Testis (tissue), 2 donors: ENCODE data around the gene ING1.

ENCODE experiments used
- POLR2A ChIP-seq: fragments of 450-650 bp; IDR thresholded peaks from one replicate; pipeline ENCODE4 v1.6.1; 2017; ENCODE audit warnings: antibody characterized with exemption, mild to moderate bottlenecking, moderate library complexity
- TF ChIP-seq, protein P1 (sequence below), 3 experiments: fragments of 450-650 bp in 2 of 3; fragments of 200-600 bp in 1 of 3; sonication (generic) in 1 of 3; IDR thresholded peaks; one replicate each; pipeline ENCODE4 v1.5.1; 2016 to 2019; ENCODE audit warnings: antibody characterized with exemption in 3 of 3, mild to moderate bottlenecking in 2 of 3, moderate library complexity in 1 of 3

DNA sequence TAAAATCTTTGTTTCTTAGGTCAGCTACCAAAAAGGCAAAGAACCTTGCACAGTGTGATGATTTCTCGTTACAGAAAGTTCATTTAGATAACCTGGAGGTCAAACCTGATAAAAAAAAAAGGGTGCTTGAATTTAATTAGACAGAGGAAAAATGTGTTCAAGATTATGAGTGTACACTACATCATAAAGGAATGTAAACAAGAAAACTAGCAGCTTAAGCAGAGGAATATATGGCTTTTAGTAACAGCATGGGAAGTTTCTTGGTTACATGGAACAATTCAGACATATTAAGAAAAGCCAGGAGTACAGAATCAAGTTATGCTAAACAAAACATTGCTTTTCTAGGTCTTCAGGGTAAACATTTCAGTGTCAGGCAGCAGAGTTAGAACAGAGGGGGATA is 32.9 kb downstream of the ING1 start:
- TF ChIP-seq, protein P1, sequence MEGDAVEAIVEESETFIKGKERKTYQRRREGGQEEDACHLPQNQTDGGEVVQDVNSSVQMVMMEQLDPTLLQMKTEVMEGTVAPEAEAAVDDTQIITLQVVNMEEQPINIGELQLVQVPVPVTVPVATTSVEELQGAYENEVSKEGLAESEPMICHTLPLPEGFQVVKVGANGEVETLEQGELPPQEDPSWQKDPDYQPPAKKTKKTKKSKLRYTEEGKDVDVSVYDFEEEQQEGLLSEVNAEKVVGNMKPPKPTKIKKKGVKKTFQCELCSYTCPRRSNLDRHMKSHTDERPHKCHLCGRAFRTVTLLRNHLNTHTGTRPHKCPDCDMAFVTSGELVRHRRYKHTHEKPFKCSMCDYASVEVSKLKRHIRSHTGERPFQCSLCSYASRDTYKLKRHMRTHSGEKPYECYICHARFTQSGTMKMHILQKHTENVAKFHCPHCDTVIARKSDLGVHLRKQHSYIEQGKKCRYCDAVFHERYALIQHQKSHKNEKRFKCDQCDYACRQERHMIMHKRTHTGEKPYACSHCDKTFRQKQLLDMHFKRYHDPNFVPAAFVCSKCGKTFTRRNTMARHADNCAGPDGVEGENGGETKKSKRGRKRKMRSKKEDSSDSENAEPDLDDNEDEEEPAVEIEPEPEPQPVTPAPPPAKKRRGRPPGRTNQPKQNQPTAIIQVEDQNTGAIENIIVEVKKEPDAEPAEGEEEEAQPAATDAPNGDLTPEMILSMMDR (IDR thresholded peaks at IDR 0.05): no peak
- no peak for TF ChIP-seq POLR2A
